GM23338 (cell line): ENCODE data around the gene MPC2. TPM values are rescaled to one million over a fixed set of nuclear protein-coding genes. Genes with fewer than 3 reads are reported as not detected.

Experiments used
- ATAC-seq: fragments of 200-7000 bp; cut with Tn5 transposase; 3 replicates; pipeline ENCODE4 v1.9.1; 2020
- DNase-seq: peaks from one replicate; pipeline ENCODE4 v3.0.0-alpha.2; 2015; ENCODE audit warnings: low spot score
- H2AFZ ChIP-seq: fragments of 200-600 bp; sonication (generic); 2 replicates; pipeline ENCODE4 v1.8.0; 2016; ENCODE audit warnings: antibody characterized with exemption, mild to moderate bottlenecking, moderate library complexity
- H3F3A ChIP-seq: fragments of 200-600 bp; sonication (generic); replicated peaks from 2 replicates; pipeline ENCODE4 v1.8.0; 2017; ENCODE audit warnings: antibody characterized with exemption, mixed run types, low read depth
- H3K27ac ChIP-seq: fragments of 200-600 bp; sonication (generic); 2 replicates; pipeline ENCODE4 v1.6.1; 2016; ENCODE audit warnings: low read depth
- H3K27me3 ChIP-seq: fragments of 200-600 bp; sonication (generic); 2 replicates; pipeline ENCODE4 v1.8.0; 2016; ENCODE audit warnings: mild to moderate bottlenecking, mixed run types, moderate library complexity; ENCODE audit not compliant: insufficient read depth
- H3K36me3 ChIP-seq: fragments of 200-600 bp; sonication (generic); 2 replicates; pipeline ENCODE4 v1.8.0; 2016; ENCODE audit warnings: mild to moderate bottlenecking; ENCODE audit not compliant: insufficient read depth
- H3K4me1 ChIP-seq: fragments of 200-600 bp; sonication (generic); 2 replicates; pipeline ENCODE4 v1.8.0; 2016; ENCODE audit warnings: mild to moderate bottlenecking, moderate library complexity; ENCODE audit not compliant: insufficient read depth
- H3K4me2 ChIP-seq: fragments of 200-600 bp; sonication (generic); 2 replicates; pipeline ENCODE4 v1.7.1; 2017; ENCODE audit warnings: mixed run types
- H3K4me3 ChIP-seq: fragments of 200-600 bp; sonication (generic); 2 replicates; pipeline ENCODE4 v1.6.1; 2016; ENCODE audit warnings: mixed run types
- H3K79me2 ChIP-seq: fragments of 200-600 bp; sonication (generic); replicated peaks from 2 replicates; pipeline ENCODE4 v1.8.0; 2017; ENCODE audit warnings: mild to moderate bottlenecking; ENCODE audit not compliant: insufficient read depth
- H3K9me2 ChIP-seq: fragments of 200-600 bp; sonication (generic); 2 replicates; pipeline ENCODE4 v1.8.0; 2017; ENCODE audit not compliant: insufficient read depth
- H4K20me1 ChIP-seq: fragments of 200-600 bp; sonication (generic); replicated peaks from 2 replicates; pipeline ENCODE4 v1.8.0; 2017; ENCODE audit warnings: mild to moderate bottlenecking; ENCODE audit not compliant: insufficient read depth
- H3K27ac Mint-ChIP-seq: 2 replicates; pipeline ENCODE4 v1.8.0; 2020; ENCODE audit warnings: inconsistent platforms, mild to moderate bottlenecking, moderate library complexity, mixed read lengths
- H3K27me3 Mint-ChIP-seq: 3 replicates; pipeline ENCODE4 v1.8.0; 2022; ENCODE audit warnings: low read depth, mild to moderate bottlenecking, moderate library complexity, mixed read lengths, inconsistent platforms; ENCODE audit not compliant: insufficient read depth, poor library complexity
- H3K36me3 Mint-ChIP-seq: 3 replicates; pipeline ENCODE4 v1.8.0; 2021; ENCODE audit warnings: low read depth, mild to moderate bottlenecking, inconsistent platforms, moderate library complexity, mixed read lengths
- H3K4me1 Mint-ChIP-seq: 3 replicates; pipeline ENCODE4 v1.8.0; 2020; ENCODE audit warnings: mild to moderate bottlenecking, inconsistent platforms, mixed read lengths
- H3K4me3 Mint-ChIP-seq: 3 replicates; pipeline ENCODE4 v1.8.0; 2021; ENCODE audit warnings: moderate library complexity, mild to moderate bottlenecking, inconsistent platforms, mixed read lengths
- H3K9me3 Mint-ChIP-seq: 3 replicates; pipeline ENCODE4 v1.8.0; 2020; ENCODE audit warnings: moderate library complexity, mild to moderate bottlenecking, inconsistent platforms, mixed read lengths
- ETS1 ChIP-seq: IDR thresholded peaks from 2 replicates; pipeline ENCODE4 v1.6.1; 2016; ENCODE audit warnings: antibody characterized with exemption
- EZH2 ChIP-seq: fragments of 200-600 bp; sonication (generic); IDR thresholded peaks from one replicate; pipeline ENCODE4 v1.8.0; 2017; ENCODE audit warnings: antibody characterized with exemption, mild to moderate bottlenecking, low read depth; ENCODE audit not compliant: unreplicated experiment
- EZH2phosphoT487 ChIP-seq: fragments of 200-600 bp; sonication (generic); IDR thresholded peaks from one replicate; pipeline ENCODE4 v1.8.1; 2018; ENCODE audit warnings: antibody characterized with exemption; ENCODE audit not compliant: unreplicated experiment
- NANOG ChIP-seq: IDR thresholded peaks from 2 replicates; pipeline ENCODE4 v1.6.1; 2016; ENCODE audit warnings: antibody characterized with exemption, borderline replicate concordance
- ZNF114 ChIP-seq: fragments of 250-450 bp; sonication (Bioruptor Pico); IDR thresholded peaks from 2 replicates; pipeline ENCODE4 v1.5.0; 2020; ENCODE audit warnings: mild to moderate bottlenecking, moderate library complexity
- ZNF462 ChIP-seq: fragments of 250-450 bp; sonication (Bioruptor Pico); IDR thresholded peaks from 2 replicates; pipeline ENCODE4 v1.5.0; 2020; ENCODE audit warnings: mild to moderate bottlenecking, moderate library complexity
- polyA plus RNA-seq: library from polyadenylated mRNA; unstranded; fragments of >200 nt; fragmentation: Nextera tagmentation; extraction: Ambion mirVana; gene quantifications from 2 replicates; pipeline ENCODE4 v1.2.1, GENCODE V29; 2016
- total RNA-seq: library from RNA; depleted of rRNA; stranded (reverse); fragments of >200 nt; shearing (Covaris generic); gene quantifications from 2 replicates; pipeline ENCODE4 v1.2.3, GENCODE V29; 2014

The MPC2 gene
- total and polyA plus RNA-seq, 2 experiments from 2014 or later, result 21.6 to 76.9 TPM

GRCh38 chr1:167984886-167985489 is 48.1 kb upstream of the MPC2 start:
- Histone ChIP-seq H3K4me2 (no peak overlapping the region), H3K9me2 (no peaks in the 10 kb centered on the region), H3K4me3 (no peak overlapping the region), H3K4me1 (peaks cover 6% of the 10 kb centered on the region; the same call in 1 of the 2 replicates), H2AFZ (no peak overlapping the region), H3F3A (no peaks in the 10 kb centered on the region), H3K36me3 (no peaks in the 10 kb centered on the region), H3K27ac (no peak overlapping the region), H4K20me1 (no peaks in the 10 kb centered on the region; the same call in none of the 2 replicates), H3K79me2 (peaks cover 53% of the 10 kb centered on the region), H3K27me3 (no peaks in the 10 kb centered on the region)
- TF ChIP-seq ZNF114 (CRISPR knock-in tag) (no peak), NANOG (no peak), EZH2phosphoT487 (no peak), ETS1 (no peak), EZH2 (no peak), ZNF462 (CRISPR knock-in tag) (no peak)
- DNase-seq, result no peak
- Mint-ChIP-seq H3K27ac (no peak overlapping the region; the same call in 1 of the 2 replicates), H3K9me3 (no peaks in the 10 kb centered on the region), H3K27me3 (no peaks in the 10 kb centered on the region), H3K4me3 (no peak overlapping the region), H3K36me3 (peaks cover 7% of the 10 kb centered on the region; the same call in 2 of the 3 replicates), H3K4me1 (peaks cover 6% of the 10 kb centered on the region; the same call in 1 of the 3 replicates)
- no peak for ATAC-seq
